Mesodermal cell (in vitro differentiated cells): ENCODE data around the gene LPIN3.
A peak's percentile ranks its signal among the peaks of the same experiment; 100 is the strongest.

ENCODE experiments used
- H3K27ac ChIP-seq: 2 replicates; pipeline ENCODE4 v1.7.0; 2013; ENCODE audit warnings: mild to moderate bottlenecking, low read depth, low read length, moderate library complexity; ENCODE audit not compliant: severe bottlenecking
- H3K36me3 ChIP-seq: 2 replicates; pipeline ENCODE4 v1.7.1; 2013; ENCODE audit warnings: mild to moderate bottlenecking, low read length, moderate library complexity; ENCODE audit not compliant: control insufficient read depth, insufficient read depth
- H3K4me1 ChIP-seq: one replicate; pipeline ENCODE4 v1.7.1; 2013; ENCODE audit warnings: mild to moderate bottlenecking, low read length; ENCODE audit not compliant: insufficient read depth, control insufficient read depth, poor library complexity, severe bottlenecking
- H3K4me3 ChIP-seq: 2 replicates; pipeline ENCODE4 v1.7.0; 2013; ENCODE audit warnings: low read length, control low read depth, mild to moderate bottlenecking; ENCODE audit not compliant: insufficient read depth, poor library complexity, severe bottlenecking; ENCODE audit errors: extremely low read depth
- H3K9me3 ChIP-seq: 2 replicates; pipeline ENCODE4 v1.7.1; 2013; ENCODE audit warnings: mild to moderate bottlenecking, low read length, moderate library complexity; ENCODE audit not compliant: control insufficient read depth
- WGBS, 2 experiments: methylation state at CpG; one replicate each; pipeline ENCODE4 v1.1.5; 2013; ENCODE audit warnings: missing lambda C conversion rate in 2 of 2; ENCODE audit not compliant: insufficient coverage in 2 of 2; 5-methylcytosine and 5-hydroxymethylcytosine counted together

Gene LPIN3

DNA sequence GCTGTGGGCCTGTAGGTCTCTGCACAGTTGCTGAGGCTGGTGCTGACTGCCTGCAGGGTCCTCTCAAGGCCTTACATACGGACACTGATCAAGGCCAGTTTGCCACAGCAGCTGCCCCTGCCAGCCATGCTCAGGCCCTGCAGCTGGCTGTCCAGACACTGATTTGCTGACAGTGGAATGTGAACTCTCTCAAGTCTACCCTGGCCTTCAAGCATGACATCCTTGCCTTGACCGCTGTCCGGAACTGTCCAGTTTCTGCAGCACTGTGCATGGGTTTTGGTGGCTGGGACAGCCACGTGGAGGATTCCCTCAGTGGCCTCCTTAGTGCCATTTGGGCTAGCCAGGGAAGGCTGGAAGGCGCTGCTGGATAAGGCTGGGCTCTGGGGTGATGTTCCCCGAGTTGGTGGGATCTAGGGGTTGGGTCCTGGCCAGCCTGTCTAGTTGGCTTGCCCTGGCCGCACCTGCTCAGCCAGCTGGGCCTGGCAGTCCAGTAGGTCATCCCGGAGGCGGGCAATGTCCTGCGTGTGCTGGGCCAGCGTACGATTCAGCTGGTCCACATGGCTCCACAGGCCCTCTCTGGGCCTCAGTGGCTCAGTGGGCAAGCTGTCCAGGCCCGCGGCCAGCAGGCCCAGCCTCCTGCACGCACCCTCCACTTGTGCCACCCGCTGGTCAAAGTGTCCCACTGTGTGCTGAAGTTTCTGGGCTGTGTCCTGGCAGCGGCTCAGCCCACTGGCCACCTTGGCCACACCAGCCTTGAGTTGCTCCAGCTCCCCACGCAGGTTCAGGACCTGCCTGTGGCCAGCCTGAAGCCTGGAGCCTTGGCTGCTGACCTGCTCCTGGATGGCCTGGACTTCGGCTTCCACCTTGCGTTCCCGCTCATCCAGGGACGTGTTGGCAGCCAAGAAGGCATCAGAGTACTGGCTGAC, 20.5 kb downstream of the LPIN3 start:
- peaks cover 3% of the 10 kb centered on the region for H3K36me3 ChIP-seq
- H3K4me3 ChIP-seq = no peak overlapping the region
- H3K9me3 ChIP-seq = no peaks in the 10 kb centered on the region
- no peaks in the 10 kb centered on the region for H3K4me1 ChIP-seq
- WGBS, 2 experiments = 94 to 95% methylated on average over 18 to 21 of the region's 22 CpGs
- H3K27ac ChIP-seq = no peak overlapping the region

DNA sequence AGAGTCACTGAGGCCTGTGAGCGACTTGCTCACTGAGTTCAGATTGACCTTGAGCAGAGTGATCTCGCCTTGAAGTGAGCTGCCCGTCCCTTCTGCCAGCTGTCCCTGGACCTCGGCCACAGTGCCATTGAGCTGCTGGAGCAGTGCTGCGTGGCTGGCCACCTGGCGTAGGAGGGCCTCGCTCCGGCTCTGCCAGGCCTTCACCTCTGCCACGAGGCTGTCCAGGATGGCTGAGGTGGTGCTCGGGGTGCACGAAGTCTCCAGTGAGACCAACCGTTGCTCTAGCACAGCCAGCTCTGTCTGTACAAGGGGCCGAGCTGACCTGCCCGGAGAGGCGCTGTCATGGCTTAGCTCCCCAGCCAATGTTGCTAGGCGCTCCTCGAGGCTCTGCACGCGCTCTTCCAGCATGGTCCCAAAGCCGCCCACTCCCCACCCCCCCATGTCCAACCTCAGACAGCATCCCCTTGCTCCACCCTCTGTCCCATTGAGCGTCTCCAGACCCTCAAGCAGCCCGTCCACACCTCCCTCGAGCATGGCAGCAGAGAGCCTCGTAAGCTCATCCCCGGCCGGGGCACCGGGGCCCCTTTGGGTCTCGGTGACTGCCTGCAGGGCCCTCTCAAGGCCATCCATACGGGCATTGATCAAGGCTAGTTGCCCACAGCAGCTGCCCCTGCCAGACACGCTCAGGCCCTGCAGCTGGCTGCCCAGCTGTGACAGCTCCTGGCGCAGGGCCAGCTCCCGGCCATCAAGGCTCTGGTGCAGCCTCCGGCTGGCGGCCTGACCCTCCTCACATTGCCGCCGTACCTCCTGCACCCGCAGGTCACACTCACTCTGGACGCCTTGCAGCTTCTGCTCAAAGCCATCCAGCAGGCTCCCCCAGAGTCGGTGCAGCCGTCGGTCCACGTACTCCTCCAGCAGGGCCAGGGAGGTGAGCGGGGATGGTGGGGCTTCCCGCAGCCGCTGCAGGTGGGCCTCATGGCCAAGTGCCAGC, 21.4 kb downstream of the LPIN3 start:
- Histone ChIP-seq H3K27ac (no peak overlapping the region), H3K36me3 (peaks cover 3% of the 10 kb centered on the region), H3K4me3 (no peak overlapping the region), H3K4me1 (no peaks in the 10 kb centered on the region), H3K9me3 (no peaks in the 10 kb centered on the region)
- WGBS, 2 experiments = 94 to 95% methylated on average over 40 to 45 of the region's 45 CpGs

DNA sequence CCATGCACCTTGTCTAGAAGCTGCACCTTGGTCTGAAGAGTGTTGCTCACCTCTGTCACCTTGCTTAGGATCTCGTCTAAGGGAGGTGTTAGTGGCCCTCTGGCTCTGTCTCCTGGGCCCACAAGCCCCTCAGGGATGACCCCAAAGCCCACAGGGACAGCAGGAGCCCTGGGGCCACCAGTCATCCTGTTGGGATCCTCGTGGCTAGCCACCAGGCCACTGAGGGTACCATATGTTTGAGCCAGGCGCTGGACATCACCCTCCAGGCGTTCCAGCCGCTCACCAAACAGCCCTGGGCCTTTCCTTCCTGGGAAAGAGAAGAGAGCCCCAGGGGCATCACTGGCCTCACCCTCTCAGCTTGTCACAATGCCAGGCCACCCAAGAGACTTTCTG, 22.1 kb downstream of the LPIN3 start:
- Histone ChIP-seq H3K27ac (no peak overlapping the region), H3K36me3 (peaks cover 3% of the 10 kb centered on the region), H3K4me1 (no peaks in the 10 kb centered on the region), H3K4me3 (no peak overlapping the region), H3K9me3 (no peaks in the 10 kb centered on the region)
- WGBS, 2 experiments = 83 to 93% methylated on average over 5 of the region's 5 CpGs

DNA sequence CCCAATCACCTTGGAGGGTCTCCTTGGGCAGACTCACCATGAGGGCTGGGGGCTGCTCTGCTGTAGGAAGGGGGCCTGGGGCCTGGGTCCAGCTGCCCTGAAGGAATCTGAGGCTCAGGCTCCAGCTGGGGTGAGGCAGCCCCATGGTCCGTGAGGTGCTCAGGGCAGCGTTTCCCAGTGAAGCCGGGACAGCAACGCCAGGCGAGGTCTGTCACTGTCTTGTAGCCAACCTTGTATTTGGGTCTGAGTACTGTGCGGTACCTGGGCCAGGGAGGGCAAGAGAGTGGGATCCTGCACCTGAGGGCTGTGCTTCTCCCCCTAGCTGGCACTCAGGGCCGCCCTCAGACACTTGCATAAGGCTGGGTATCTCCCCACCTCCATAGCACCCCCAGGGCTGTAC, 23.0 kb downstream of the LPIN3 start:
- no peak overlapping the region for H3K27ac ChIP-seq
- H3K4me3 ChIP-seq = no peak overlapping the region
- no peaks in the 10 kb centered on the region for H3K4me1 ChIP-seq
- 94 to 97% methylated on average over 6 of the region's 7 CpGs for WGBS, 2 experiments
- no peaks in the 10 kb centered on the region for H3K9me3 ChIP-seq
- H3K36me3 ChIP-seq = peaks cover 3% of the 10 kb centered on the region

DNA sequence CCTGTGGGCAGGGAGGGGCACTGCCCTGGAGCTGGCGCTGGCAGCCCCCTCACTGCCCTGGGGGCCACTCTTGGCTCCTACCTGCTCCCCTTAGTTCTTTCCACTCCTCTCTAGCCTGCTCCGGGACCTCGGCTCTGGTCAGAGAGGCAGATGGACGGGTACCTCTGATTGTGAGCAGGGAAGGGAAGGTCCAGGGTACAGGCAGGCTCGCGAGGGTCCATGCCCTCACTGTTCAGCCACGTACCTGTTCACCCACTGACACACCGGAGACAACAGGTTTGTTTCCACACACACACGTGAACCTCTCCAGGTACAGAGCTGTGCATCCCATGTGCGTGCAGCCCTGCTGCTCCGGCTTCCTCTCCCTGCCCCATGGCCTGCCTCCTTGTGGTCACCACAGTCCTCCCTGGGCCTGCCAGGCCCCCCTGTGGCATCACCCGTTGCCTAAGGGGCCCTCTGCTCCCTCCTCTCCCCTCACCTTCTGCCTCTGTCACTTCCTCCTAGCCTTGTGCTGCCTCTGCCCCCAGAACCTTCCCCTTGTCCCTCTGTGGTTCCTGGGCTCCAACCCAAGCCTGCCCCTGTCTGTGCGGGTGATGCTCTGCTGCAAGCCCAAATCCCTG, 23.7 kb downstream of the LPIN3 start:
- Histone ChIP-seq H3K36me3 (peaks cover 3% of the 10 kb centered on the region), H3K4me1 (no peaks in the 10 kb centered on the region), H3K4me3 (no peak overlapping the region), H3K27ac (no peak overlapping the region), H3K9me3 (no peaks in the 10 kb centered on the region)
- 86 to 94% methylated on average over 8 to 10 of the region's 13 CpGs for WGBS, 2 experiments

DNA sequence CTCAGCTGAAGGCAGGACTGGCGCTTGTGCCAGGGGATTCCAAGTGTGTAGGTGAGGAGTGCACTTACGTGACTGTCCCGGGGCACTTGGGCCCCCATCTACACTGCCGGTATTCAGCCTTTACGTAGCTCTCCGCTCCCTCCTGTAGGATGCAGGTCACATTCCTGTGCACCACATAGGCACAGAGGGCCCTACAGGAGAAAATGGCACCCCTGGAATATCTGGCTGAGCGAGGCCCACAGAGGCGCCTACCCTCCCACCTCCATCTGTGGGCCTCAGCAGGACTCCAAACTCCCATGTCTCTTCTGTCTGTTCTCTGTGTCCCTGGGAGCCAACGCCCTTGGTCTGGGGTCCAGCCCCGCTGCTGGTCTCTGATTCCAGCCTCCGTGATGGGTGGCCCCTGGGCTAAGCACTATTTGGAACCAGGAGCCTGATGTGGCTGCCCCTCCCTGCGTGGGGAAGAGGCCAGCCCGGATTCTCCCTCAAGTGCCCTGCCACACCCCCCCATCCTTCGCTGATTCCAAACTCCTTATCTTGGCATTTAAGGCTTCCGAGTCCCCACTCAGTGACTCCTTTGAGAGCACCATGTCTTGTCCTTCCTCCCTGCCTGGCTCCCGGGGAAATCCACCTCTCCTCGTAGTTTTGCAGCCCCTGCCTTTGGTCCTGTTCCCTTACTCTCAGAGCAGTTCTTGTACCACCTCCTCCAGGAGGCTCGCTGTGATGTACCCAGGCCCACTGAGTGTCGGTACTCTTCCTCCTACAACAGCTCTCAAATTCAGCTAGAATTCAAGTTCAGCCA, 24.5 kb downstream of the LPIN3 start:
- Histone ChIP-seq H3K27ac (no peak overlapping the region), H3K4me3 (no peak overlapping the region), H3K9me3 (no peaks in the 10 kb centered on the region), H3K36me3 (no peaks in the 10 kb centered on the region), H3K4me1 (no peaks in the 10 kb centered on the region)
- WGBS, 2 experiments = 85 to 91% methylated on average over 16 to 19 of the region's 19 CpGs

DNA sequence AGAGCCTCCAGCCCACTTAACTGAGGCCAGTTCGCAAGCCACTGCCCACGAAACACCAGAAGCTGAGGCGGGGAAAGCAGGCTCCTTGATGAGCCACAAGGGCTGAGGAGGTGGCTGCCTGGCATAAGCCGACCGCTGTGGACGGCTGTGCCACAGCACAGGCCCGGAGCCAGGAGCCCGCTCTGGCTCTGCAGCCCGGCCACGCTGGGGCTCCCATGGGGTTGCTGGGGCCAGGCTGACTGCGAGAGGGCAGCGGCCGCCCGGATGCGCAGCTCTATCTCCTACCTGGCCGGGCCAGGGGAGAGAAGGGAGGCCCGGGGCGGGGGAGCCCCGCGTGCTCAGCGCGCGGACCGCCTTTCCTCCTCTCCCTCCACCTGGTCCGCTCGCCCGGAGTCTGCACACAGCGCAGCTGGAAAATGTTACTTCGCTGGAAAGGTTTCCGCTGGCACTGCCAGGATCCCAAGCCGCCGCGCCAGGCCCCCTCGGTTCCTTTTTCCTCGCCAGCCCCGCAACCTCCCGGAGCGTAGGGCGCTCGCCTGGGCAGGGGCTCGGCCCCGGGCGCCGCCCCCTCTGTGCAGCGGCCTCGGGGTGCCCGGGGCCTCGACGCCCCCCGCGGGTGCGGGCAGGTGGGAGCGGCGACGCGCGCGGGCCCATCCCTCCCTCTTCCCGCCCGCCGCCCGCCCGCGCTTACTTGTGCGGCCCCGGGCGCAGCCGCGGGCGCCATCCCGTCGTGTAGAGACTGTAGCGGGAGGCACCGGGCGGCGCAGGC, 25.3 kb downstream of the LPIN3 start:
- H3K4me3 ChIP-seq = peak overlapping the region; percentile 26
- no peaks in the 10 kb centered on the region for H3K4me1 ChIP-seq
- no peak overlapping the region for H3K27ac ChIP-seq
- 13 to 15% methylated on average over 31 to 54 of the region's 76 CpGs for WGBS, 2 experiments
- H3K36me3 ChIP-seq = no peaks in the 10 kb centered on the region
- no peaks in the 10 kb centered on the region for H3K9me3 ChIP-seq

DNA sequence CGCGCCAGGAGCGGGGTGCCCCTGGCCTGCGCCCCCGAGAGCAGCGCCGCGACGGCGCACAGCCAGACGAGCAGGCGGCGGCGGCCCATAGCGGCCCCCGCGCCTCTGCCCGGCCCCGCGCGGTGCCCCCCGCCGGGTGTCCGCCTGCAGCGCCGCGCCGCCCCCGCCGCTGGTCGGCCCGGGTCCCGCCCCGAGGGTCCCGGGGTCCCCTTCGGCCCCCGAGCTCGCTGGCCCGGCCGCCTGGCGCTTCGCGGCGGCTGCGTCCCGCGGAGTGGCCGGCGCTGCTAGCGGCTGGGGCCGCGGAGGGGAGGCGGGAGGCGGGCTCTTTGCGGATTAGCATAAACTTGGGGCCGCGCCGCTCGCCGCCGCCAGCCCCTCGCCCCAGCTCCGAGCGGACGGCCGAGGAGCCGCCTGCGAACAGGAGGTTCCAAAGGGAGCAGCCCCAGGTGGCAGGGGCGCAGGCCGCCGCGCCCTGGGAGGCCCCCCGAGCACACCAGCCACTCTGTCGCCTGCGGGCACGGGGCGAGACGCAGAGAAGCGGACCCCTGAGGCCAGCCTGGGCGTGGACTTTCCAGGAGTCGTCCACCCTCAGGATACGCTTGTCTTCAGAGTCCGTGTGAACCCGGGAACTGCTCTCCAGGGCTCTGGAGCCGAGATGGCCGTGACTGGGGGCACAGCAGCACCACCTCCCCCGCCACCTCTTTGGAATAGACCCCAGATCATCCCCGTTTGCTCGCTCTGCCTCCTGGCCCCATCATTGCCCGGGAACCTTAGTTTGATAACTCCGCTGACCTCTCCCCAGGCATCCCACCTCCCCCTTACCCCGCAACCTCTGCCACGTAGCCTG, 26.1 kb downstream of the LPIN3 start, which contains the start of gene EMILIN3:
EMILIN3 (minus strand) TSS at position 273 of the 847 bp plus-strand sequence; CDS start at position 89, 184 bp downstream.
- Histone ChIP-seq H3K4me3 (peak within 1 kb of the TSS; percentile 27), H3K4me1 (no peaks in the 10 kb centered on the region), H3K27ac (no peak within 1 kb of the TSS), H3K36me3 (no peaks in the 10 kb centered on the region), H3K9me3 (no peaks in the 10 kb centered on the region)
- WGBS, 2 experiments = 3 to 7% methylated on average over 77 to 86 of the region's 93 CpGs

DNA sequence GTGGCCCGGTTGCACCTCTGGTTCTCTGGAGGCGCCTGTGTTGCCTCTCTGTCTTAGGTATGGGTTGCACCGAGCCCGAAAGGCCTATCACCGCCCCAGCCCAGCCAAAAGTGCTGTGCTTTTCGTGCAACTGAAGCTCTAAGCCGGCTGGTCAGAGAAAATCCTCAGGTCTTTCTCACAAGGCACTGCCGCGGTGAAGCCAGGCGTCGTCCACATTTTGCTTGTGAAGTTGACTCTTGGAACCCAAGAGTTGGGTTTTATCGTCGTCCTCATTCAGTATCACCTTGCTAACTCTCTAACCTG, 26.7 kb downstream of the LPIN3 start:
- H3K4me1 ChIP-seq = no peaks in the 10 kb centered on the region
- no peak overlapping the region for H3K4me3 ChIP-seq
- WGBS, 2 experiments = 64 to 67% methylated on average over 10 to 13 of the region's 13 CpGs
- no peaks in the 10 kb centered on the region for H3K36me3 ChIP-seq
- H3K9me3 ChIP-seq = peaks cover 4% of the 10 kb centered on the region
- H3K27ac ChIP-seq = no peak overlapping the region
